ENCODE results near the gene HSP90B1.

The HSP90B1 gene

DNA sequence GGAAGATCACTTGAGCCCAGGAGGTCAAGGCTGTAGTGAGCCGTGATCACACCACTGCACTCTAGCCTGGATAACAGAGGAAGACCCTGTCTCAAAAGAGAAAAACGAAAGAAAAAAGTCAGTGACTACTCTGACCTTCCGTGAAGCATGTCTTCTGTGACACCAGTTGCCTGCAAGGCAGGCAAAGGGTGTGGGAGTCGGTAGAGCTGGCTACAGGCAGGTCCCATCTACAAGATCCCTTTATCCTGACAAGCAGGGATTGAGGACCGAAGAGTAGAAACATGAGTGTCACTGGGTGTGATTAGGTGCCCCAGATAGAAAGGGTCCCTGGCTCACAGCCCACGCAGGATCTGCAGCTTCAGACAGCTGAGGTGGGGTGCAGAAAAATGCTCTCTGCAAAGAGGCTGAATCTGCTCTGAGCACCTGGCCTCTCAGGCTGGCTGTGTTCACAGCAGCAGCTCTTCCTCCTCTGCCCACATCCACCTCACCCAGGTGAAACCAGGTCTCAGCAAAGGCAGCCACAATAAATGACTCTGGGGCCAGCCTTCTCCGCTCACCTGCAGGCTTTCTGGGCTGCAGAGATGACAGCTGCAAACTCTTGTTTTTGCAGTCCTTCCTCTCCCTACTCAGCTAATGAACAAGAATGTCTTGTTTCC, 28.6 kb upstream of the HSP90B1 start:
- Histone ChIP-seq H3K36me3 (ENCODE audit: control insufficient read depth in 1 of 2, insufficient read depth in 2 of 2, low read length in 2 of 2) (no peaks in the 10 kb centered on the region), H3K4me1 (ENCODE audit: control insufficient read depth in 1 of 2, insufficient read depth in 2 of 2, low read length in 2 of 2) (no peaks in the 10 kb centered on the region), H3K4me2 (ENCODE audit: low read length) (no peak overlapping the region), H3K9me3 (ENCODE audit: insufficient read depth, low read depth, low read length) (no peaks in the 10 kb centered on the region), H2BK5ac (ENCODE audit: low read depth, low read length, poor library complexity) (no peak overlapping the region), H2BK12ac (ENCODE audit: low read length) (no peak overlapping the region), H4K8ac (ENCODE audit: low read depth, low read length) (no peak overlapping the region), H3K27me3 (ENCODE audit: insufficient read depth, low read length) (no peaks in the 10 kb centered on the region), H3K18ac (ENCODE audit: low read length) (no peak overlapping the region), H3K27ac (ENCODE audit: low read depth, low read length) (no peak overlapping the region), H3K4me3 (ENCODE audit: low read depth, low read length) (no peak overlapping the region), H3K79me2 (ENCODE audit: control insufficient read depth, insufficient read depth, low read length, poor library complexity) (no peaks in the 10 kb centered on the region), H3K79me1 (ENCODE audit: low read length) (no peaks in the 10 kb centered on the region), H4K91ac (ENCODE audit: low read depth, low read length) (no peak overlapping the region), H3K4ac (ENCODE audit: low read depth, low read length) (no peak overlapping the region), H3K9ac (ENCODE audit: low read length) (no peak overlapping the region), H2BK120ac (ENCODE audit: insufficient read depth, low read length, poor library complexity) (no peak overlapping the region), H2AFZ (ENCODE audit: insufficient read depth, low read length, poor library complexity) (no peak overlapping the region), H4K12ac (ENCODE audit: low read depth, low read length) (no peak overlapping the region), H3K14ac (ENCODE audit: low read length) (no peak overlapping the region), H3K23ac (ENCODE audit: low read length) (no peak overlapping the region), H2AK5ac (ENCODE audit: low read length) (no peak overlapping the region)
- DNase-seq, result no peak
- no CpG with 5 or more reads among the region's 7 CpGs for WGBS (ENCODE audit: extremely low coverage, insufficient coverage, insufficient read length)

GRCh38 chr12:103903993-103904392, 26.2 kb upstream of the HSP90B1 start:
- H2AFZ ChIP-seq (ENCODE audit: insufficient read depth, low read length, poor library complexity), result no peak overlapping the region
- no peak overlapping the region for H3K27ac ChIP-seq (ENCODE audit: low read depth, low read length)
- no peak overlapping the region for H3K9ac ChIP-seq (ENCODE audit: low read length)
- no peak overlapping the region for H3K4ac ChIP-seq (ENCODE audit: low read depth, low read length)
- H2BK120ac ChIP-seq (ENCODE audit: insufficient read depth, low read length, poor library complexity), result no peak overlapping the region
- WGBS (ENCODE audit: extremely low coverage, insufficient coverage, insufficient read length), result no CpG with 5 or more reads among the region's 1 CpG
- H2BK5ac ChIP-seq (ENCODE audit: low read depth, low read length, poor library complexity), result no peak overlapping the region
- no peaks in the 10 kb centered on the region for H3K9me3 ChIP-seq (ENCODE audit: insufficient read depth, low read depth, low read length)
- no peaks in the 10 kb centered on the region for H3K79me1 ChIP-seq (ENCODE audit: low read length)
- no peak overlapping the region for H2AK5ac ChIP-seq (ENCODE audit: low read length)
- H4K12ac ChIP-seq (ENCODE audit: low read depth, low read length), result no peak overlapping the region
- no peak overlapping the region for H4K8ac ChIP-seq (ENCODE audit: low read depth, low read length)
- H3K18ac ChIP-seq (ENCODE audit: low read length), result no peak overlapping the region
- H4K91ac ChIP-seq (ENCODE audit: low read depth, low read length), result no peak overlapping the region
- no peak overlapping the region for H3K4me2 ChIP-seq (ENCODE audit: low read length)
- H3K79me2 ChIP-seq (ENCODE audit: control insufficient read depth, insufficient read depth, low read length, poor library complexity), result no peaks in the 10 kb centered on the region
- no peak overlapping the region for H3K4me3 ChIP-seq (ENCODE audit: low read depth, low read length)
- no peak overlapping the region for H3K23ac ChIP-seq (ENCODE audit: low read length)
- no peaks in the 10 kb centered on the region for H3K27me3 ChIP-seq (ENCODE audit: insufficient read depth, low read length)
- peaks cover 4 to 5% of the 10 kb centered on the region in 2 experiments for H3K4me1 ChIP-seq (ENCODE audit: control insufficient read depth in 1 of 2, insufficient read depth in 2 of 2, low read length in 2 of 2)
- H3K14ac ChIP-seq (ENCODE audit: low read length), result no peak overlapping the region
- no peak for DNase-seq
- no peak overlapping the region for H2BK12ac ChIP-seq (ENCODE audit: low read length)
- H3K36me3 ChIP-seq (ENCODE audit: control insufficient read depth in 1 of 2, insufficient read depth in 2 of 2, low read length in 2 of 2), result no peaks in the 10 kb centered on the region

DNA sequence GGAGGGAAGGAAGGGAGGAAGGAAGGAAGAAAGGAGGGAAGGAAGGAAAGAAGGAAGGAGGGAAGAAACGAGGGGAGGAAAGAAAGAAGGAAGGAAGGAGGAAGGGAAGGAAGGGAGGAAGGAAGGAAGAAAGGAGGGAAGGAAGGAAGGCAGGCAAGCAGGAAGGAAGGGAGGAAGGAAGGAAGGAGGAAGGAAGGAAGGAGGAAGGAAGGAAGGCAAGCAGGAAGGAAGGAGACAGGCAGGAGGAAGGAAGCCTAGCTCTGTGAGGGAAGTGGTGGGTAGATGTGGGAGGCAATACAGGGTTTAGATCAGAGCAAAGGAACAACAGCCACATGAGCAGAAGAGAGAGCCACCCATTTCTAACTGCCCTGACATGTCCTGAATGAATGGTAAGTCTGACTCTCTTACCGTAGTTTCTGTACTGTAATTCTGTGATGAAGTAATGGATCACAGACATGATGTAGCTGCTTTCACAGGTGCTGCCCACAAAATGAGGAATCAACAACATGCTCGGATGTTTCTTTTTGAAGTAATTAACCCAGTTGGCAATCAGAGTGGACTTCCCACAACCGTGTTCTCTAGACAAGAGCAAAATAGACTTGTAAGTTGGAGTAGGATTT, 24.4 kb upstream of the HSP90B1 start:
- no peak for DNase-seq

DNA sequence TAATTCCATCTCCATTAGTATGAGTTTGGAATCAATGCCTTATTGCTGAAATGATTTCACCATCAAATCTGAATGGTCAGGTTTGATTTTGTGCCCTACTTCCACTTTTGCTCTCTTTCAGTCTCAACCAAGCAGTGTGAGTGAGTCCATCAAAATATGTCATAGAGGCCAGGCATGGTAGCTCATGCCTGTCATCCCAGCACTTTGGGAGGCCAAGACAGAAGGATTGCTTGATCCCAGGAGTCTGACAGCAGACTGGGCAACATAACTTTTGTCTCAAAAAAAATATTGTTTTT, 22.0 kb upstream of the HSP90B1 start:
- H3K4ac ChIP-seq (ENCODE audit: low read depth, low read length), result no peak overlapping the region
- no peak overlapping the region for H3K27ac ChIP-seq (ENCODE audit: low read depth, low read length)
- H3K27me3 ChIP-seq (ENCODE audit: insufficient read depth, low read length), result no peaks in the 10 kb centered on the region
- H3K9me3 ChIP-seq (ENCODE audit: insufficient read depth, low read depth, low read length), result no peaks in the 10 kb centered on the region
- peaks cover 4 to 5% of the 10 kb centered on the region in 2 experiments for H3K4me1 ChIP-seq (ENCODE audit: control insufficient read depth in 1 of 2, insufficient read depth in 2 of 2, low read length in 2 of 2)
- H2BK5ac ChIP-seq (ENCODE audit: low read depth, low read length, poor library complexity), result no peak overlapping the region
- no peak overlapping the region for H3K4me3 ChIP-seq (ENCODE audit: low read depth, low read length)
- no peak overlapping the region for H3K9ac ChIP-seq (ENCODE audit: low read length)
- no peaks in the 10 kb centered on the region for H3K79me2 ChIP-seq (ENCODE audit: control insufficient read depth, insufficient read depth, low read length, poor library complexity)
- no peak overlapping the region for H2AK5ac ChIP-seq (ENCODE audit: low read length)
- no peak overlapping the region for H4K91ac ChIP-seq (ENCODE audit: low read depth, low read length)
- peak in 1 of 2 donors; percentile 20 for DNase-seq
- H2BK12ac ChIP-seq (ENCODE audit: low read length), result no peak overlapping the region
- no peak overlapping the region for H3K23ac ChIP-seq (ENCODE audit: low read length)
- H3K18ac ChIP-seq (ENCODE audit: low read length), result no peak overlapping the region
- H3K4me2 ChIP-seq (ENCODE audit: low read length), result no peak overlapping the region
- H3K36me3 ChIP-seq (ENCODE audit: control insufficient read depth in 1 of 2, insufficient read depth in 2 of 2, low read length in 2 of 2), result no peaks in the 10 kb centered on the region
- H4K8ac ChIP-seq (ENCODE audit: low read depth, low read length), result no peak overlapping the region
- no peak overlapping the region for H4K12ac ChIP-seq (ENCODE audit: low read depth, low read length)
- no peak overlapping the region for H3K14ac ChIP-seq (ENCODE audit: low read length)
- no peaks in the 10 kb centered on the region for H3K79me1 ChIP-seq (ENCODE audit: low read length)
- H2BK120ac ChIP-seq (ENCODE audit: insufficient read depth, low read length, poor library complexity), result no peak overlapping the region
- H2AFZ ChIP-seq (ENCODE audit: insufficient read depth, low read length, poor library complexity), result no peak overlapping the region

More for the DNA sequence above, 24.4 kb upstream of the HSP90B1 start:
- H3K27ac ChIP-seq (ENCODE audit: low read depth, low read length), result no peak overlapping the region
- H4K8ac ChIP-seq (ENCODE audit: low read depth, low read length), result no peak overlapping the region
- H3K18ac ChIP-seq (ENCODE audit: low read length), result no peak overlapping the region
- no peak overlapping the region for H2BK120ac ChIP-seq (ENCODE audit: insufficient read depth, low read length, poor library complexity)
- H4K12ac ChIP-seq (ENCODE audit: low read depth, low read length), result no peak overlapping the region
- H3K4me3 ChIP-seq (ENCODE audit: low read depth, low read length), result no peak overlapping the region
- H3K79me2 ChIP-seq (ENCODE audit: control insufficient read depth, insufficient read depth, low read length, poor library complexity), result no peaks in the 10 kb centered on the region
- H2AK5ac ChIP-seq (ENCODE audit: low read length), result no peak overlapping the region
- no peak overlapping the region for H2BK12ac ChIP-seq (ENCODE audit: low read length)
- no peaks in the 10 kb centered on the region for H3K9me3 ChIP-seq (ENCODE audit: insufficient read depth, low read depth, low read length)
- H3K36me3 ChIP-seq (ENCODE audit: control insufficient read depth in 1 of 2, insufficient read depth in 2 of 2, low read length in 2 of 2), result no peaks in the 10 kb centered on the region
- H4K91ac ChIP-seq (ENCODE audit: low read depth, low read length), result no peak overlapping the region
- no peak overlapping the region for H3K9ac ChIP-seq (ENCODE audit: low read length)
- WGBS (ENCODE audit: extremely low coverage, insufficient coverage, insufficient read length), result no CpG with 5 or more reads among the region's 4 CpGs
- no peak overlapping the region for H3K23ac ChIP-seq (ENCODE audit: low read length)
- no peaks in the 10 kb centered on the region for H3K27me3 ChIP-seq (ENCODE audit: insufficient read depth, low read length)
- H3K4me1 ChIP-seq (ENCODE audit: control insufficient read depth in 1 of 2, insufficient read depth in 2 of 2, low read length in 2 of 2), result peaks cover 4 to 5% of the 10 kb centered on the region in 2 experiments
- H3K14ac ChIP-seq (ENCODE audit: low read length), result no peak overlapping the region
- no peaks in the 10 kb centered on the region for H3K79me1 ChIP-seq (ENCODE audit: low read length)
- H2BK5ac ChIP-seq (ENCODE audit: low read depth, low read length, poor library complexity), result no peak overlapping the region
- no peak overlapping the region for H3K4ac ChIP-seq (ENCODE audit: low read depth, low read length)
- H3K4me2 ChIP-seq (ENCODE audit: low read length), result no peak overlapping the region
- H2AFZ ChIP-seq (ENCODE audit: insufficient read depth, low read length, poor library complexity), result no peak overlapping the region

Data from trophoblast cell (in vitro differentiated cells and primary cell).